GM21367 (cell line): Measurements from ENCODE around the gene CCDC12.

ENCODE experiments used
- ATAC-seq: cut with Tn5 transposase; IDR thresholded peaks from one replicate; pipeline ENCODE4 v1.9.1; 2021; ENCODE audit not compliant: unreplicated experiment

The CCDC12 gene

GRCh38 chr3:46895761-46896160 is 80.8 kb downstream of the CCDC12 start:
- ATAC-seq, result no peak

- no peak for ATAC-seq
Measured at GRCh38 chr3:46895204-46895660, 81.3 kb downstream of the CCDC12 start.

DNA sequence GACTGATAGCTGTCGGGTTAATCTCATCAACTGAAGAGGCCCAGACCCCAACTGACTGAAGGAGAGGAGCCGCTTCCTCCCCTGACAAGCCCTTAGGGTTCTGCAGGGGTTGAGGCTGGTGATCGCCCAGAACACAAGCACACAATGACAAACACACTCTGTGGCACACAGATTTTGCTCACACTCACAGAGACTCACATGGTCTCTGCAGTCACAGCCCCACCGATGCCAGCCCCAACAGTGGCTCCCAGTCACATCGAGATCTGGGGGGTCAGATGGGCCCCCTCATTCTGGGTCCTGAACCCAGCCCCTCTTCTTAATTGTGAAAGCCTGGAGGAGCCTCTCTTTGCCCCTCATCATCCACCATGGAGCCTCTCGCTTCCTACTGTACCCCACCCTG is 82.3 kb downstream of the CCDC12 start:
- no peak for ATAC-seq

DNA sequence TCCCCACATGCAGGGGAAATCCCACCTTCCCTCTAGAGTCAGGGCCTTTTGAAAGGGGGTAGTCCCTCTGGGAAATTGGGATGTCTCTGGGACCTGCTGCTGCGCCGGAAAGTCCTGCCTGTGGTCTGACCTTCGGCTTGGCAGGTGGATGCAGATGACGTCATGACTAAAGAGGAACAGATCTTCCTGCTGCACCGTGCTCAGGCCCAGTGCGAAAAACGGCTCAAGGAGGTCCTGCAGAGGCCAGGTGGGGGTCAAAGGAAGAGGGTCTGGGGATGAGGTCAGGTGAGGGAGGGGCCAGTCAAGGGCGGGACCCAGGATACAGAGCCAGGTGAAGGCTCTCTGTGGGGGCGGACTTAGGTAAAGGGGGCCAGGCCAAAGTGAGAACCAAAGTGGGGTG is 82.8 kb downstream of the CCDC12 start:
- ATAC-seq, result no peak

- no peak for ATAC-seq
Measured at GRCh38 chr3:46893146-46893748, 83.3 kb downstream of the CCDC12 start.

DNA sequence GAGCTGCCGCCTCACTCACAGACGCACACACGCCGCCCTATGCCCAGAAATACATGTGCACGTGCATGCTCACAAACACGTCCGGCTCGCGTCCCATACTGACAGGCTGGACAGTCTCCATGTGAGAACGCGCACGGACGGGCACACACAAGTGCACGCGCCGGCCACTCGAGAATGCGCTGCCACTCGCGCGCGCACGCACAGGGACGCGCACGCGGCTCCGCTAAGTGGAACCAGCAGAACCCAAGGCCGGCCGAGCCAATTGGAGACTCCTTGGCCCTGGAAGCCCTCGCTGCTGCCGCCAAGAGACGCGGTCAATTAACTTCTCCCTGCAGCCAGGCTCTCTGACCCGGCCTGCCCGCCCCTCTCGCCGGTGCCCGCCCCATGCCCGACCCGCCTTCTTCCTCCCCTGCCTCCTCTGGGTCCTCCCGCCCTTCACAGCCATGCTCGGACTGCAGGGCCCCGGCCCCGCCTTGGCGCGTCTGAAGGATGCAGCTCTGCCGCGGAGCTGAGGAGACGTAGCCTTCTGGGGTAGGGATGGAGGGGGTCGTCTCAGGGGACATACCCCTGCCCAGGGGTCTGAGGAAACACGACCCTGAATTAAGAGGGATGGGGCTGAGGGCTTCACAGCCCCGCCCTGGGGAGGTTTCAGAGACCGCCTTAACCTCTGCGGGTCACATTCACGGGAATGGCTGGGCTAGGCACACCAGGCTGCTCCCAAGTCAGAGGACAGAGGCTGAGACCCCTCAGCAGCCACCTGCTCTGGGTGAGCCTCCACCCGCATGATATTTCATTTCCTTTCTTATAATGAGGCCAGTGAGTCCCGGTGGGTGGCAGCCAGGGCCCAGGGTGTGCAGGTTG is 84.0 kb downstream of the CCDC12 start:
- no peak for ATAC-seq

GRCh38 chr3:46891132-46891531 is 85.4 kb downstream of the CCDC12 start:
- ATAC-seq, result no peak

- ATAC-seq, result no peak
Measured at GRCh38 chr3:46890132-46890531, 86.4 kb downstream of the CCDC12 start.

DNA sequence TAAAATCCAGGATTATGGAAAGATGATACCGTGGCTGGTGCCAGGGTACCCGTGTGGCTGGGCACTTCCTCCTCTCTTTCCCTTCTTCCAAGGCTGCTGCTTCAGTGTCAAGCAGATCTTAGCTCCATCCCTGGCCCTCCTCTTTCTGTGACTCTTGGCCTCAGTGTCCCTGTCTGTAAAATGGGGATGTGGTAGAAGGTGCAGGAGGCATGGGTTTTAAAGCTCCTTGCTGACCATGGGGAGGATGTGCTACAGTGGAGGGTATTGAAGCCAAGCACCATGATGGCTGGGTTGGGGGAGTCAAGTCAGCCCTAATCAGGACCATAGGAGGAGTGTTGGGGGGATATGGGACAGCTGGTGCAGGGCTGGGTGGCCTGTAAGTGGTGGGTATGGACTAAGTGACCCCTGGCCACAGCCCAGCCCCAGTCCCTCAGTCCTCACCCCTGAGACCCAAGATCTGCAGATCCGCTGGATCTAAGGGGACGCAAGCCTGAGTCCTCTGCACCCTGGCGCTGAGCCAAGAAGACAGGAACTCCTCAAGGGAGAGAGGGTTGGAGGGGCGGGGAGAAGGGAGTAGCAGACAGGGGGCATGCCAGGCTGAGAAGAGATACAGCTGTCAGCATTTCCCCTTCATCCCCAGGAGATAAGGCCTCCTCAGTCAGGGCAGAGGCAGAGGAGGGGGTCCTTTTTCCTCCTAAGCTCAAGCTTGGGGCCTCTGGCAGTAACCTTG is 87.0 kb downstream of the CCDC12 start:
- ATAC-seq, result no peak

GRCh38 chr3:46888705-46889104 is 87.8 kb downstream of the CCDC12 start:
- ATAC-seq, result no peak

DNA sequence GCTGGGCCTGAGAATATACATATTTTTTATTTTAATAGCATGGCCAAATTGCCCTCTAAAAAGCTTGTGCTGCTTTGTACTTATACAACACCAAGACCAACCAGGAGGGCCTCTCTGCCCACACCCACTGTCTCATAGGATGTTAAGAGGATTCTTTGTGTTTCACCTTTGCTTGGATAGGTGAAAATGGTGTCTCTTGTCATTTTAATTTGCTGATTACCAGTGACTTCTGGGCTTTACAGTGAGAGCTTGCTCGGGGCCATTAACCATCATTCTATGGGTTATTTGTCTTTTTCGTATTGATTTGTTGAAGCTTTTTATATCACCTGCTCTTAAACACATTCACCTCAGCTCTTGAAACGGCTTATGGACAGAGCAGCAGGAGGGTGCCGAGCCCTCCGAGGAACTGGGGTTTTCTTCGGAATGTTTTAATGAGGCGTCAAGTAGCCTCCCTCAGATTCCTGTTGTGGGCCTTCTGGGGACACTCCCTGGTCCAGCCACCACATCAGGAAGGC is 88.5 kb downstream of the CCDC12 start:
- no peak for ATAC-seq

GRCh38 chr3:46885612-46886011 is 90.9 kb downstream of the CCDC12 start:
- ATAC-seq, result no peak

- no peak for ATAC-seq
Measured at GRCh38 chr3:46884929-46885328, 91.6 kb downstream of the CCDC12 start.

GRCh38 chr3:46884427-46884826 is 92.1 kb downstream of the CCDC12 start:
- no peak for ATAC-seq

DNA sequence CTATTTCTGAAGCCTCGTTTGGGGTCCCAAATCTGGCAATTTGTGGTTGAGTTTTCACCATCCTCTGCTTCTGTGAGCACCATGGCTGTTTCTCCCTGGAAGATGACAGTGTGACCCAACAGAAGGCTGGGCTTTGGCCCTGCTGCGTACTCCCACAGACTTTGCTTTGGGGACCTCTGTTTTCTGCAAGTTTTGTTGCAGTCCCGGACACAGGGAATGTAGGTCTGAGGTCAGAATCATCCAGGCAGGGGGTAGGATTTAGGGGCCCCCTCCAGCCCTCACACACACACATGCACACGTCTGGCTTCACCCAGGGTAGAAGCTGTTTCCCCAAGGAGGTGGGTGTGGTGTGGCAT is 92.7 kb downstream of the CCDC12 start:
- ATAC-seq, result no peak

GRCh38 chr3:46883054-46883829 is 93.3 kb downstream of the CCDC12 start:
- no peak for ATAC-seq

- ATAC-seq, result no peak
Measured at GRCh38 chr3:46882377-46883053, 94.0 kb downstream of the CCDC12 start.

DNA sequence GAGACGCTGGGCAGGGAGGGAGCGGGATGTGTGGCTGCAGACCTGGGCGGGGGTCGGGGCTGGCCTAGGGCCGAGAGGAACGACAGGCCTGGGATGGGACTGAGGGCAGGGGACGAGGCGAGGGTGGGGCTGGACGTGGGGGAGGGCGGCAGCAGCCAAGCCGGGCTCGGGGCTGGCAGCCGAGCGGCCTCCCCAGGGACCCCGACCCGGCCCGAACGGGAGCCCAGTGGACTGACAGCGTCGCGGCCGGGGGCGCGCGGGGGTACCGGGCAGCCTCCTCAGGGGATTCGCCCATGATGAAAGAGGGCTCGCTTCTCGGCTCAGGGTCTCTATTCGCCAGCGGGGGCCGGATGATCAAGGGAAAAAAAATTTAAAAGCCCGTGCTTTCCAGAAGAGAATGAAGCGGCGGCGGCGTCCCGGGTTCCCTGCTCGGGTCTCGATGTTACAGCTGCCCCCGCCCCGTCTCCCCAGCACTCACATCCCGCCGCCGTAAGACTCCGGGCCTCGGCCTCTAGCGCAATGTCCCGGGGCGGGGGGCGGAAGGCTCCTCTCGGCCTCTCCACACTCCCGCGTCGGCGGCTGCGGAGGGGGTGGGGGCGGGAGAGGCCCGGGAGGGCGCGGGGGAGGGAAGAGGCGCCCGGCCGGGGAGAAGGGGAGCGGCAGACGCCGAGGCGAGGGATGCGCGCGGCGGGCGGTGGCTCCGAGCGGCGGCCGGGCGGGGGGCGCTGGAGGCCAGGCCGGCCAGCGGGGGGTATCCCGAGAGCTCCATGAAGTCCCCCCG is 94.8 kb downstream of the CCDC12 start:
- no peak for ATAC-seq

DNA sequence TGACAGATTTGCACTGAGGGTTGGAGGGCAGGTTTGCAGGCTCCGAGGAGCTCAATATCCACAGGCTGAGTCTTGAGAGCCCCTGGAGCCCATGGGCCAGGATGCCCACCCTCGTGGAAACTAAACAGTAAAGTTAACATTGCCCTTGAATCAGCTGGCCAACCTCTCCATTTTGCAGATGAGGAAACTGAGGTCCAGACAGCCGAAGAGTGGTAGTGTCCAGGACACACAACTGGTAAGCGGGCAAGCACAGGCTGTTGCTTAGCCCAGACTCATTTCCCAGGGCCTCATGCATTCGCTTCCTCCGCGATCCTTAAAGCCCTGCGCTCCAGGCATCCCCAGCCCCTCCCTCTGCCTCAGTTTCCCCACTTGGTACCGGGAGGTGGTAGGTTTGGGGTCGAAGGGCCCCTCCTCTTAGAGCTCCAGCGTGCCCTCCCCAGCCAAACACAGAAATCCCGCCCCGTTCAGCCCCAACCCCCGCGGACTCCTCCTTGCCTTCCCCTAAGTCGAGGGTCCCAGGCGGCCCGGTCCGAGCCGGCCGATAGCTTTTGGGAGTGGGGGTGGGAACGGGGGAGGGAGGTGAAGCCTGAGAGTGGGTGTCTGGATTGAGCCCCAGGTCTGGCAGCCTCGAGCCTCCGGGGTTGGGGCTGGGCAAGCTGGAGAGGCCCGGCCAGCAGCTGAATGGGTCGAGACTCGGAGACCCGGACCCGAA is 95.5 kb downstream of the CCDC12 start:
- ATAC-seq, result no peak
